GM18951 (cell line): ENCODE measurements around the gene PIBF1.

Source experiments
- POLR2A ChIP-seq: IDR thresholded peaks from 4 replicates; pipeline ENCODE4 v1.6.1; 2011; ENCODE audit warnings: mild to moderate bottlenecking; ENCODE audit not compliant: insufficient read length, insufficient read depth; ENCODE audit errors: extremely low read depth
- in situ Hi-C: fragments of 300-500 bp; cut with MboI; formaldehyde crosslinking; loops from one replicate; pipeline ENCODE4 v1.12.0; 2022; ENCODE audit warnings: low sequenced_read_pairs, mixed read lengths, inconsistent platforms; ENCODE audit not compliant: unreplicated experiment

The PIBF1 gene

GRCh38 chr13:72983085-72983768, 201.3 kb downstream of the PIBF1 start:
- no peak for TF ChIP-seq POLR2A
- in situ Hi-C loops = no loop called here

GRCh38 chr13:72985610-72986009, 203.7 kb downstream of the PIBF1 start:
- no peak for TF ChIP-seq POLR2A
- in situ Hi-C loops = no loop called here

GRCh38 chr13:72986197-72986596, 204.3 kb downstream of the PIBF1 start:
- no peak for TF ChIP-seq POLR2A

GRCh38 chr13:72990953-72991352, 209.0 kb downstream of the PIBF1 start:
- TF ChIP-seq POLR2A = no peak
- in situ Hi-C loops = no loop called here

More at GRCh38 chr13:72986197-72986596, 204.3 kb downstream of the PIBF1 start:
- in situ Hi-C loops = no loop called here

- no peak for TF ChIP-seq POLR2A
- in situ Hi-C loops = no loop called here
These were observed 216.1 kb downstream of the PIBF1 start for GRCh38 chr13:72998012-72998411.

- in situ Hi-C loops = no loop called here
- TF ChIP-seq POLR2A = no peak
These were observed 218.2 kb downstream of the PIBF1 start for GRCh38 chr13:73000027-73000674.

- TF ChIP-seq POLR2A = no peak
- in situ Hi-C loops = no loop called here
These were observed 220.0 kb downstream of the PIBF1 start for GRCh38 chr13:73001971-73002370.

- no peak for TF ChIP-seq POLR2A
- in situ Hi-C loops = no loop called here
These were observed 229.8 kb downstream of the PIBF1 start for GRCh38 chr13:73011751-73012150.

- in situ Hi-C loops = no loop called here
These were observed 233.9 kb downstream of the PIBF1 start for GRCh38 chr13:73015805-73016204.

GRCh38 chr13:73018336-73018735, 236.4 kb downstream of the PIBF1 start:
- no peak for TF ChIP-seq POLR2A

More at GRCh38 chr13:73015805-73016204, 233.9 kb downstream of the PIBF1 start:
- TF ChIP-seq POLR2A = no peak

GRCh38 chr13:73025217-73026012, 243.5 kb downstream of the PIBF1 start:
- no peak for TF ChIP-seq POLR2A
- in situ Hi-C loops = no loop called here

More at GRCh38 chr13:73018336-73018735, 236.4 kb downstream of the PIBF1 start:
- in situ Hi-C loops = no loop called here

GRCh38 chr13:73034901-73035300, 253.0 kb downstream of the PIBF1 start:
- in situ Hi-C loops = no loop called here
- TF ChIP-seq POLR2A = no peak

GRCh38 chr13:73035660-73036059, 253.7 kb downstream of the PIBF1 start:
- no peak for TF ChIP-seq POLR2A
- in situ Hi-C loops = no loop called here
